Activated naive CD8-positive, alpha-beta T cell (primary cell): Measurements from ENCODE around the gene CISD1.

Source experiments
- H3K27ac Mint-ChIP-seq: one replicate; pipeline ENCODE4 v1.8.0; 2021; ENCODE audit warnings: mixed read lengths
- H3K27me3 Mint-ChIP-seq: one replicate; pipeline ENCODE4 v1.8.0; 2021; ENCODE audit warnings: mixed read lengths
- H3K36me3 Mint-ChIP-seq: one replicate; pipeline ENCODE4 v1.8.0; 2021; ENCODE audit warnings: mixed read lengths
- H3K4me1 Mint-ChIP-seq: one replicate; pipeline ENCODE4 v1.8.0; 2021; ENCODE audit warnings: low read depth, mixed read lengths
- H3K4me3 Mint-ChIP-seq: one replicate; pipeline ENCODE4 v1.8.0; 2021; ENCODE audit warnings: mild to moderate bottlenecking, mixed read lengths
- H3K9me3 Mint-ChIP-seq: one replicate; pipeline ENCODE4 v1.8.0; 2021; ENCODE audit warnings: low read depth, mixed read lengths

The CISD1 gene

DNA sequence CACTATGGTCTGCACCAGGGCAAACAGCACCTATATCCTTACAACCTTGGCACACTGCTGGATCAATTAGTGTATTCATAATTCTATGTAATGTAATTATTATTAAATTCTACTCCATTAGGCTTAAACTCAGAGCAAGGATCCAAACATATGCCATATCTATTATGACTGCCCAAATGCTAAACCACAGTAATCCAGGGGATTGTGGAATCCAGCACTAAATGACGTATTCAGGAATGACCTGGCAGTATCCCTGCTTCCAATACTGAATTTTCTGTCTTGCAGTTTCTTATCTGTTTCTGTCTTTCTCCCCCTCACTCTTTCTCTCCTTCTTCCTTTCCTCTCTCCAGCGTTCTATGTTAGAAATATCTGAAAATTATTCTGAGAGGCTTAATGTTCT lies 49.4 kb downstream of the CISD1 start:
- no peak overlapping the region for H3K27ac Mint-ChIP-seq
- H3K27me3 Mint-ChIP-seq = no peaks in the 10 kb centered on the region
- peaks cover 12% of the 10 kb centered on the region for H3K4me1 Mint-ChIP-seq
- H3K4me3 Mint-ChIP-seq = no peak overlapping the region
- no peaks in the 10 kb centered on the region for H3K36me3 Mint-ChIP-seq
- H3K9me3 Mint-ChIP-seq = no peaks in the 10 kb centered on the region

DNA sequence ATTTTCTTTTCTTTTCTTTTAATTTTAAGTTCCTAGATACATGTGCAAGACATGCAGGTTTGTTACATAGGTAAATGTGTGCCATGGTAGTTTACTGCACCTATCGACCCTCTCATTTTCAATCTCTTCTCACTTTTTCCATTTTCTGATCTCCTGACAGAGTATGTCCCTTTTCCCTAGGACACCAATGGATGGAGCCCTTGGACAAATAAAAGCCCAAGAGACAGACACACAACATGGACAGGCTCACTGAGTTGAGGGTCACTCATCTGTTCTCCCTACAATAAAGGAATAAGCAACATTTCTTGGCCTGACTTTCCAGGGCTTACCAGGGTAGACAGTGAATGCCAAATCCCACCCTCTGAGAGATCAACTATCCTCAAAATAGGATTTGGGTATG lies 50.6 kb downstream of the CISD1 start:
- Mint-ChIP-seq H3K4me1 (peaks cover 12% of the 10 kb centered on the region), H3K27ac (no peak overlapping the region), H3K9me3 (no peaks in the 10 kb centered on the region), H3K36me3 (no peaks in the 10 kb centered on the region), H3K4me3 (no peak overlapping the region), H3K27me3 (no peaks in the 10 kb centered on the region)

DNA sequence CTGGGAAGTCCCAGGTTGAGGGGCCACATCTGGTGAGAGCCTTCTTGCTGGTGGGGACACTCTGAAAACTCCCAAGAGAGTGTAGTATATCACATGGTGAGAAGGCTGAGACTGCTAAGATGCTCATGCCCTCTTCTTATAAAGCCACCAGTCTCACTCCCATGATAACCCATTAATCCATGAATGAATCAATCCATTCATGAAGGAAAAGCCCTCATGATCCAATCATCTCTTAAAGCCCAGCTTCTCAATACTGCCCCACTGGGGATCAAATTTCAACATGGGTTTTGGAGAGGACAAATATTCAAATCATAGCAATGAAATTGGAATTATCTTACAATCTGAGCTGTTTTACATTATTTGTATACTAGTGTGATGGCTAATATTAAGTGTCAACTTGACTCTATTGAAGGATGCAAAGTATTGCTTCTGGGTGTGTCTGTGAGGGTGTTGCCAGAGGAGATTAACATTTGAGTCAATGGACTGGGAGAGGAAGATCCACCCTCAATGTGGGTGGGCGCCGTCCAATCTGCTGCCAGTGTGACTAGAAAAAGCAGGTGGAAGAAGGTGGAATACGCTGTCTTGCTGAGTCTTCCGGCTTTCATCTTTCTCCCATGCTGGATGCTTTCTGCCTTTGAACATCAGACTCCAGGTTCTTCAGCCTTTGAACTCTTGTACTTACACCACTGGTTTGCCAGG lies 51.5 kb downstream of the CISD1 start:
- Mint-ChIP-seq H3K27me3 (no peaks in the 10 kb centered on the region), H3K27ac (no peak overlapping the region), H3K4me3 (no peak overlapping the region), H3K36me3 (no peaks in the 10 kb centered on the region), H3K9me3 (no peaks in the 10 kb centered on the region), H3K4me1 (peaks cover 12% of the 10 kb centered on the region)

DNA sequence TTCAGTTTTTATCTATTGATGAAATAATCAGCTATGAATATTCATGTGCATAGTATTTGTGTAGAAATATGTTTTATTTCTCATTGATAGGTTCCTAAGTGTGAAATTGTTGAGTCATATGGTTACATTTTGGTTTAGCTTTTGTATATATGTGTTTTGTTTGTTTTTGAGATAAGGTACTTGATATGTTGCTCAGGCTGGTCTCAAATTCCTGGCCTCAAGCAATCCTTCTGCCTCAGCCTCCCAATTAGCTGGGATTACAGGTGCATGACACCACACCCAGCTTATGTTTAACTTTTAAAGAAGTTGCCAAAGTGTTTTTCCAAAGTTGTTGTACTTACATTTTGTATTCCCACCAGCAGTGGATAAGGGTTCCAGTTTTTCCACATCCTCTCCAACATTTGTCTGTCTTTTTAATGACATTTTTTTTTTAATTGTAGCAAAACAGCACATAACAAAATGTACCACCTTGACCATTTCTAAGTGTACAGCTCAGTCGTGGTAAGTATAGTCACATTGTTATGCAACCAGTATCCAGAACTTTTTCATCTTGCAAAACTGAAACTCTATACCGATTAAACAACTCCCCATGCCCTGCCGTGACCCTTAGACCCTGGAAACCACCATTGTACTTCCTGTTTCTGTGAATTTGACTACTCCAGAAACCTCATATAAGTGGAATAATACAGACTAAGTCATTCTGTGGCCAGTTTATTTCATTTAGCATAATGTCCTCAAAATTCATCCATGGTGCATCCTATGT lies 53.3 kb downstream of the CISD1 start:
- H3K9me3 Mint-ChIP-seq = no peaks in the 10 kb centered on the region
- H3K27ac Mint-ChIP-seq = no peak overlapping the region
- peaks cover 2% of the 10 kb centered on the region for H3K27me3 Mint-ChIP-seq
- H3K4me3 Mint-ChIP-seq = no peak overlapping the region
- no peaks in the 10 kb centered on the region for H3K36me3 Mint-ChIP-seq
- H3K4me1 Mint-ChIP-seq = peaks cover 12% of the 10 kb centered on the region

DNA sequence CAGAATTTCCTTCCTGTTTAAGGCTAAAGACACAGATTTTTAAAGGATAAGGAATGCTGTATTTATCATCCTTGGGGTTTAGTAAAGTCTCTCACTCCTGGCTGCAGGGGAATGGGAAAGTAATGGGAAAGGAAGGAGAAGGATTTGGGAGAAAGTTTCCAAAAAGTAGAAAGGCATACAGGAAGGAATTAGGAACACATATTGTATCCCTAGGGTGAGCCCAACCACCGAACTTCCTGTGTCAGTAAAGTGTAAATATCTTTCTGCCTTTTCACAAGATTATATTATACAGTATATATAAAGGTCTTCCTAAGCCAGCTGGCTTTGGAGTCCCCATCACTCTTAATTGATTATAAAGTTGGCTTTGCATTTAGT lies 53.9 kb downstream of the CISD1 start:
- no peaks in the 10 kb centered on the region for H3K9me3 Mint-ChIP-seq
- no peak overlapping the region for H3K27ac Mint-ChIP-seq
- H3K4me1 Mint-ChIP-seq = peaks cover 12% of the 10 kb centered on the region
- peaks cover 2% of the 10 kb centered on the region for H3K27me3 Mint-ChIP-seq
- no peak overlapping the region for H3K4me3 Mint-ChIP-seq
- no peaks in the 10 kb centered on the region for H3K36me3 Mint-ChIP-seq

DNA sequence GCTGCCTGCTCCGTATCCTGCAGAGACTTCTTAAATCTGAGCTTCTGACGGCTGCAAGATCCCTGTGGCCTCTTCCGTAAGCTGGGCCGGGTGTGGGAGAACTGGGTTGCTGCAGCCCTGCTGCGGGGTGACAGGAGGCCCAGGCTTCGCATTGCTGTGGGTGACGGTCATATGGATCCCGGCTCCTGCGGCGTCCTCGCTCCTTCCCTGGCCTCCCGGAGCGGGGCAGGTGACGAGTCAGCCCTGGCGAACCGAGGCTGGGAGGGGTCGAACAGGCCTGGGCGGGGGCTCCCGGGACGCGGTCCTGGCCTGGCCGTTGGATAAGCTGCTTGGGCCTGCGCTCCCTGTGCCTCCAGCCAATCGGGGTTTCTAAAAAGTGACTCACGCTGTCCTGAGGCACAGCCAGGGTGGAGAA lies 58.0 kb downstream of the CISD1 start:
- Mint-ChIP-seq H3K9me3 (no peaks in the 10 kb centered on the region), H3K36me3 (no peaks in the 10 kb centered on the region), H3K4me3 (no peak overlapping the region), H3K4me1 (peaks cover 12% of the 10 kb centered on the region), H3K27me3 (peaks cover 2% of the 10 kb centered on the region), H3K27ac (no peak overlapping the region)

DNA sequence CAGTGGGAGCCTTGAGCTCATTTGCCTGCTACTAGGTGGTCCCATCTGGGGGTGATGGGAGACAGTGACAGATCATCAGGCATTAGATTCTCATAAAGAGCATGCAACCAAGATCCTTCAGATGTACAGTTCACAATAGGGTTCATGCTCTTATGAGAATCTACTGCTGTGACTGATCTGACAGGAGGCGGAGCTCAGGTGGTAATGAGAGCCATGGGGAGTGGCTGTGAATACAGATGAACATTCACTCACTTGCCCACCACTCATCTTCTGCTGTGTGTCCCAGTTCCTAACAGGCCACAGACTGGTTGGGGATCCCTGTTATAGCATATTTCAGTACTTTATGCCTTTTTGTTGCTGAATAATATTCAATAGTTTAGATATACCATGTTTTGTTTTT lies 59.3 kb downstream of the CISD1 start:
- Mint-ChIP-seq H3K36me3 (no peaks in the 10 kb centered on the region), H3K9me3 (no peaks in the 10 kb centered on the region), H3K4me3 (no peak overlapping the region), H3K27ac (no peak overlapping the region), H3K27me3 (peaks cover 4% of the 10 kb centered on the region), H3K4me1 (peaks cover under 1% of the 10 kb centered on the region)

DNA sequence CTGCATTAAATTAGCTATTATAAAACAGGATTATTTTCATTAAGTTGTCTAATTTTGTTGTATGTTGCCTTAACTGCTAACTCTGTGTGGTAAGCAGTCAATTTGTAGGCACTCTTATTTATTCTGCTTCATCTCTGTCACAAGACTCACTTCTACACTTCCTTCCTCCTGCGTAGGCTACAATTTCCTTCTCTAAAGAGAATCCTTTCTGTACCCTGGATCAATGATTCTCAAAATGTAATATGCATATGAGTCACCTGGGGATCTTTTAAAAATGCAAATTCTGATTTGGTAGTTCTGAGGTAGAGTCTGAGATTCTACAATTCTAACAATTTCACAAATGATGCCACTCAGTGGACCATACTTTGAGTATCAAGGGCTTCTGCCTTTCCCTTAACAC lies 61.5 kb downstream of the CISD1 start:
- Mint-ChIP-seq H3K27me3 (peaks cover 4% of the 10 kb centered on the region), H3K36me3 (no peaks in the 10 kb centered on the region), H3K27ac (no peak overlapping the region), H3K4me3 (no peak overlapping the region), H3K9me3 (no peaks in the 10 kb centered on the region), H3K4me1 (peaks cover 6% of the 10 kb centered on the region)

DNA sequence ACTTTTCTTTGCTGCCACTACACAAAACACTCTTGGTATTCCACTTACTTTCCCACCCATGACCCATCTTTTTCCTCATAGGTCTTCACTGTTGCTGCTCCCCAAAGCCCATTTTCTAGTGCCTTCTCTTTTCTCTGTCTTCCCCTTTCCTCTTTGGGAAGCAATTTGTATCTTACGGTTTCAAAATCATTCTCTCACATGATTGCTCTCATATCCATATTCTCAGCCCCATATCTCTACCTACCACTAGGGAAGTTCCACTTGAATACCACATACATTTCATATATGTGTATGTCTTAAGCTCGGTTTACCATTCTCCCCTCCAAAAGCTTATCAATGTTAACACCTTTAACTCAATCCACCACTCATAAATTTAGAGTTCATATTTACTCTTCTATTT lies 62.7 kb downstream of the CISD1 start:
- no peak overlapping the region for H3K4me3 Mint-ChIP-seq

DNA sequence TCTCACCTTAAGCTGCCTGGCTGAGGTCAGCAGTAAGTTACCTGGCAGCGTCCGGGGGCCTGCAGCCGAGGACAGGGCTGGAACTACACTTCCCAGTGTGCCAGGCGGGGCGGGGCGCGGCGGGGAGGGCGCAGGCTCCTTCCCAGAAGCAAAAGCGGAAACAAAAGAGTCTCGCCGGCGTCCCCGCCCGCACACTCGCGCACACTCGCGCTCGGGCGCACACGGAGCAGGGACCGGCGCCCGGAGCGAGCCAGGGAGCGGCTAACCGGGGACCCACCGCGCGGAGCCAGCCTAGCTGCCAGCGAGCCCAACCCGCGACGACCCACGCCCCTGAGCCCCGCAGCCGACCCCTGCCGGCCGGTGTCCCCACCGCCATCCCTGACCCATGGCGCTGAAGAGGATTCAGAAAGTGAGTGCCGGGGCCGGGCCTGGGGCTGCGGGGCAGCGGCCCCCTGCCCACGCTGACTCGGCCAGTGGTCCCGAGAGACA lies 65.9 kb downstream of the CISD1 start, which contains the start of gene UBE2D1:
Gene UBE2D1 (plus strand): TSS at position 190 of the 489 bp plus-strand sequence. CDS start 196 bp downstream, at position 386.
- Mint-ChIP-seq H3K4me3 (peak within 1 kb of the TSS; percentile 94), H3K27me3 (peaks cover 2% of the 10 kb centered on the region), H3K9me3 (no peaks in the 10 kb centered on the region), H3K27ac (peak within 1 kb of the TSS; percentile 84), H3K36me3 (peaks cover 3% of the 10 kb centered on the region), H3K4me1 (peaks cover 37% of the 10 kb centered on the region)

More for the DNA sequence above, 62.7 kb downstream of the CISD1 start:
- Mint-ChIP-seq H3K27ac (no peak overlapping the region), H3K9me3 (no peaks in the 10 kb centered on the region), H3K27me3 (peaks cover 2% of the 10 kb centered on the region), H3K36me3 (peaks cover 2% of the 10 kb centered on the region), H3K4me1 (peaks cover 17% of the 10 kb centered on the region)

DNA sequence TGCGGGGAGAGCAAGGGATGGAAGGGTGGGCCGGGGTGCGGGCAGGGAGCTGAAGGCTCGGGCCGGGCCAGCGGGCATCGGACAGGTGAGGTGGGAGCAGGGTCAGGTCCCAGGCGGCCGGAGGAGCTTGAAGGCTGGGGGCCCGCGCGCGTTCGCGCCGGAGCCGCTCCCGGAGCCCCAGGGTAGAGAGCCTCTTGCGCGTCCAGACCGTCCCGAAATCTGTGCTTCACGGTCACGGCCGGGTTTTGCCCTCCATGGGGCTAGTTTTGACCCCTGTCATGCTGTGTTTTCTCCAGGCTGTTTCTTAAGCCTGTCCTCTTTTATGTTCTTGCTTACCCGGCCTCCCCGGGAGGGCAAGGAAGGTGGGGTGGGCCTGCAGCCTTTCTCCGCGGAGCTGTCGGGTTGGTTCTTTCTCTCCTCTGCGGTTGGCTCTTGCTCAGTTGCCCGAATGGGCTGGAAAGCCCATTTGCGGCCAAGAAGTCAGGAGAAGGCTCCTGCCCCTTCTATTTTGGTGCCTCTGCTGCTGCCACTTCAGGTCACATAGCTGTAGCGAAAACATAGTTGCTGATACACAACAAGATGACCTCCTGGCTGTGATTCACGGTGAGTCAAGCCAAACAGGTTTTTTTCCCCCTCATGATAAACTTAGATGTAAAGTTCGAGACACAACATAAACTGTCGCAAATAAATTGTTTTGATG lies 66.5 kb downstream of the CISD1 start:
- Mint-ChIP-seq H3K36me3 (peaks cover 3% of the 10 kb centered on the region), H3K4me1 (peaks cover 41% of the 10 kb centered on the region), H3K9me3 (no peaks in the 10 kb centered on the region), H3K27me3 (peaks cover 2% of the 10 kb centered on the region), H3K4me3 (peak overlapping the region; percentile 94), H3K27ac (peak overlapping the region; percentile 84)

DNA sequence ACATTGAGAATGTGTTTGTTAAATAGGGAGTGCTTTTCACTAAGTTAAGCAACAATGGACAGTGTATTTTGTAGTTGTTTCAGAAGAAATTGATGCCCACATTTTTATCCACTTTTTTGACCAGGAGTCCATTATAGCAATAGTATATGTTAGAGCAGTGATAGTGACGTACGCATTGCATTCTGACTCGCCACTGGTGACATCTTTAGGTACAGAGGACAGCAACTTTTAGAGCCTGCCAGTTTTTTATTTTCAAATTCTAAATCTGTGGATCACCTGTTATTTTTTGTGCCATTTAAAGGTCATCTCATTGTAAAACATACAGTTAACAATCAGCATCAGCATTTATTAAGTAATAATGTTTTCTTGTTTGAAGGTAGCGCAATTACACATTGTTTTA lies 67.3 kb downstream of the CISD1 start:
- H3K4me3 Mint-ChIP-seq = peak overlapping the region; percentile 94
- peaks cover 49% of the 10 kb centered on the region for H3K4me1 Mint-ChIP-seq
- no peaks in the 10 kb centered on the region for H3K9me3 Mint-ChIP-seq
- peaks cover 3% of the 10 kb centered on the region for H3K36me3 Mint-ChIP-seq
- H3K27ac Mint-ChIP-seq = no peak overlapping the region
- H3K27me3 Mint-ChIP-seq = peaks cover 2% of the 10 kb centered on the region
